GM21360 (cell line): ENCODE measurements around the gene POLA1.

Source experiments
- ATAC-seq: cut with Tn5 transposase; IDR thresholded peaks from one replicate; pipeline ENCODE4 v1.9.1; 2021; ENCODE audit warnings: mild to moderate bottlenecking, moderate library complexity; ENCODE audit not compliant: unreplicated experiment

The POLA1 gene

GRCh38 chrX:24870143-24870542 is 176.4 kb downstream of the POLA1 start:
- no peak for ATAC-seq

- ATAC-seq, result no peak
Observed at GRCh38 chrX:24874604-24875247, 181.0 kb downstream of the POLA1 start.

GRCh38 chrX:24876530-24877287 is 183.0 kb downstream of the POLA1 start:
- ATAC-seq, result no peak

GRCh38 chrX:24877288-24877664 is 183.6 kb downstream of the POLA1 start:
- no peak for ATAC-seq

- ATAC-seq, result no peak
Observed at GRCh38 chrX:24877854-24878650, 184.3 kb downstream of the POLA1 start.

DNA sequence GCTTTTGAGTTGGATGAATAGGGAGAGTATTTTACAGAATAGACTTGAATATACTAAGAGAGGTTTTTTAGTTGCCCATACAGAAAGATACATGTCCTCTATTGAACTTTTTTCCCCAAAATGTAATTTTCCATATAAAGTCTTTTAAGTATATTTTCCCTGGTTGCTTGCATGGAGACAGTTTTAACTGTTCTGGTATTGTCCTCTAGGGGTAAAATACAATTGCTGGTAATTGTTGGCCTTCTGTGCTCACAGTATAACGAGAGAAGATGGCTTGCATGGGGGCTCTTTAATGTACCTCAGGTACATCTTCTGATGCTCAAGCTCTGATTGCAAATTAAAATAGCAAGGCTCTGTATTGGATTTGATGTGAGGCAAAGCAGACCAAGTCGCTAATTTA is 186.0 kb downstream of the POLA1 start:
- ATAC-seq, result no peak

DNA sequence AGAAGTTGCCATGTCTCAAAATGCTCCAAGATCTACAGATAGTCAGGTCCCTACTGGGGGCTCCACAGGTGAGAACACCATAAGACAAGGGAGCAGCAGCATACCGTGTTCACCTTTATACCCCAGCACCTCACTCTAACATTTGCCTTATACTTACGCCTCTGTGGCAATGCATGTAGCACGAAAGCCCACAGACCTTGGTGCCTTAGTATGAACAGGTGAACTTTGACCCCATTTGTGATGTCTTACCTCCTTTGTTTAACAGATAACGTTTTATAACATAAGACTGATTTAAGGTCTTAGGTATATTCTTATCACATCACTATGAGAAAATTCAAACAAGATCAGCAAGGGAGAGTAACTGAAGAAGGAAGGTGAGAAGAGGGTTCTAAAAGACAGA is 193.2 kb downstream of the POLA1 start:
- ATAC-seq, result no peak

DNA sequence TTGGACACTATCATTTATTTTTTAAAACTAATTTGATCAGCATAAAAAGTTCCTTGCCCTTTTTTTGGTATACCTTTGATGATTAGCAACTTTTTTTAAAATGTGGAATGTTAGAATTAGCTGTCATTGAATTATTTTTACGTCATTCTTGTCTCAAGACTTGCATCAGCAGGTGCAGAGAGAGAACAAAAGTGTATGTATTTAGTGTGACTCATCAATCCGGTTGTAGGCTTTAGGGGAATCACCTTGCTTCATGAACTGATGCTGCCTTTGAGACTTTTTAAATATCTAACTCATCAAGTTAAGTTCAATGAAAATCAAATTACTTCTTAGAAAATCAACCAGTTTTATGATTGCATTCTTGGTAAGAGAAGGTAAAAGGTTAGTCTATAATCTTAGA is 197.0 kb downstream of the POLA1 start:
- no peak for ATAC-seq

DNA sequence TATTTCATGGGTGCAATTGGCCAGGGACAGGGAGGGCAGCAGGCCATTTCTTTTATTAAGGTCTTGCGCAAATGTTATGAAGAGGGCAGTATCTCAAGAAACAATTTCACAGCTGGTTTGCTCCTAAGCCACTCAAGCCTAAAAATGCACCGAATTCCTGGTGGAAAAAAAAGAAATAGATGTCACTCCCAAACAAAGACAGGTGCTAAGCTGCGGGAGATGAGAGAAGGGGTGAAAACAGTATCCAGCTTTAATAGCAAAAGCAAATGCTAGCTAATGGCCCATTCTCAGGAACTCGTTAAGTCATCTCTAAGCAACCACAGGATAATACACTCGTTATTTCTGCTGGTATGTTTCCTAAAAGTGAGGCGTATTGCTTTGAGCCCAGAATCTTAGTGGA is 205.7 kb downstream of the POLA1 start:
- no peak for ATAC-seq

DNA sequence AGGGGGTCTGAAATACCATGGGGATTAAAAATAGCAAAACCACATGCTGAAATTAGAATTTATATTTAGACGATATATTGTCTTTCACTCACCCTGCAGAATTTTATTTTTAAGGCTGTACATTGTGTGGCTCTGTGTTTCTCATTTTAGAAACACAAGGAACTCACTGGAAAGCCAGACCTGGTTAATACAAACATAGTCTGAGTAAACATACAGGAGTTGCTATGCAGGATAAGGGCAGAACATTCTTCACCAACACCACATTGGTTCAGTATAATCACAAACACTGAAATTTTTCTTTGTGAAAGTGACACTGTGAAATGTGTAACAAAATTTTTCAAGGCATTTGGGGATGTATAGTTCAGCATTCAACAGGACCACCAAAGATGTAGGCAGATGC is 206.5 kb downstream of the POLA1 start:
- no peak for ATAC-seq

DNA sequence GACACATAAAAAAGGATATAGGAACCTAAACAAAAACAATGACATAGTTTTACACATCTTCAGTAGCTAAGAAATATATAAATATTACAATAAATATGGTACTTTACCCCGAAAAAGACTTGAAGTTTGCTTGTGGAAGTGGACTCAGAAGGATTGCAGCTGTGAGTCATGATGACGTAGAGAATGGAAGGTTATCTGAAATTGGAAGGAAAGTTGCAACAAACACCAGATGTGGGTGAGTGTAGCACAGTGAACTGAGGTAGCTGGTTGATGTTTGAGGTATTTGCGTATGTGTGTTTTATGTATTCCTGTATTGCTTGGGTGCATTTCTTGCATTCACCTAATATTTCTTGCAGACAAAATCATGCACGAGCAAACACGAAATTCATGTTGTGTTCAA is 209.1 kb downstream of the POLA1 start:
- ATAC-seq, result no peak

DNA sequence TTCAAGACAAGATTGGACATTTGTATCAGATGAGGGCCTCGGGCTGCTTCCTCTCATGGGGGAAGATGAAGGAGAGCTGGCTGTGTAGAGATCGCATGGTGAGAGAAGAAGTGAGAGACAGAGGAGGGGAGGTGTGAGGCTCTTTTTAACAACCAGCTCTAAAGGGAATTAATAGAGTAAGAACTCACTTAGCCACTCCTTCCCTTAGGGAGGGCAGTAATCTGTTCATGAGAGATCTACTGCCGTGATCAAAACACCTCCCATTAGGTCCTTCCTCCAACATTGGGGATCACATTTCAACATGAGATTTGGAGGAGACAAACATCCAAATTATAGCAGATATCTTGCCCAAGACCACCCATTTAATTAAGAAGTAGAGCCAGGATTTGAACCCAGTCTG is 225.0 kb downstream of the POLA1 start:
- no peak for ATAC-seq

- peak; percentile 82 for ATAC-seq
Observed at GRCh38 chrX:24920769-24921168, 227.1 kb downstream of the POLA1 start.

- ATAC-seq, result no peak
Observed at GRCh38 chrX:24925430-24925829, 231.7 kb downstream of the POLA1 start.

DNA sequence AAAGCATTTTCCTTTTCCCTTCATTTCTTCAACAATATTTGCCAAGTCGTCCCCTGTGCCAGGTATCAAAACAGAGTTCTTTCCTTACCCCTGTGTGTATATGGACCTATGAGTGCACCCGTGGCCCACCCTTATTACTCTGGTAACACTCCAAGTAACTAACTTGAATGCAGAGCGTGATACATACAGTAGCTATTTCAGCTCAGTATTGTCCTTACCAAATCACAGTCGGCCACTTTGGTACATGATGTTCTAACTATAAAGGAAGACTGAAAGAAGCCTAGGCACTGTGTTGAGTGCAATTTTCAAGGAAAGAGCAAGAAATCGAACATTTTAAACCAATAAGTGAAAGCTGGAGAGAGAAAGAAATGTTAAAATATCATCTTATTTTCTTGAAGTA is 233.7 kb downstream of the POLA1 start:
- no peak for ATAC-seq

DNA sequence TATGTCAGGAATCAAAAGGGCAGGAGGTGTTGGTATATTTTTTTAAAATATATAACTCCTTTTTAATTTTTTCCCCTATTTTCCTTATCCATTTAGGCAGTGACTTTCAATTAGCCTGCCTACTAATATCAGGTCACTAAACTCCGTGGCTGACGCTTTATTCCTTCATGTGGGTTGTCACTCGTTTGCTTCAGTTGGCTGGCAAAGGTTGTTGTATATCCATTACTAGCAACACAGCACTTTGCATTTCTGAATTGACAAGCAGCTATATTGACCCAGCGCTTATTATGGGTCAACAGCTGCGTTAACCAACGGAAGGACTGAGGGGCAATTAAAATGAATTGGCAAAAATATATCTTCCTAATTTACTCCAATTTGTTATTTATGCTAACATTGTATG is 234.4 kb downstream of the POLA1 start:
- no peak for ATAC-seq

DNA sequence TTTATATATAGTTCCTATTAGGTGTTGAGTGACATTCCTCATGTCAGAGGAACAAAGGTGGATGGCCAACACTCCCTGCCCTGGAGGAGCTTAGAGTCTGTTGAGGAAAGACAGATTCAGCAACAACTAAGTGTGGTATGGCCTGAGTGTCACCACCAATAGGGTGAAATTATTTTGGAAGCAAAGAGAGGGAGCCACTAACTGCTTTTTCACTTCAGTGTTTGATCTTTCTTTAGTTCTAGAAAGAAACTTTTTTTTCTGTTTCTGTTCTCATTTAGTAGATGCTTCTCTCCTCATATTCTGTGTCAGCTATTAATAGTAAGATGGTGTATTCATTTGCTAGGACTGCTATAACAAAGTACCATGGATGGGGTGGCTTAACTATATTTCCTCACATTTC is 240.6 kb downstream of the POLA1 start:
- no peak for ATAC-seq

GRCh38 chrX:24945009-24945408 is 251.3 kb downstream of the POLA1 start:
- ATAC-seq, result no peak

DNA sequence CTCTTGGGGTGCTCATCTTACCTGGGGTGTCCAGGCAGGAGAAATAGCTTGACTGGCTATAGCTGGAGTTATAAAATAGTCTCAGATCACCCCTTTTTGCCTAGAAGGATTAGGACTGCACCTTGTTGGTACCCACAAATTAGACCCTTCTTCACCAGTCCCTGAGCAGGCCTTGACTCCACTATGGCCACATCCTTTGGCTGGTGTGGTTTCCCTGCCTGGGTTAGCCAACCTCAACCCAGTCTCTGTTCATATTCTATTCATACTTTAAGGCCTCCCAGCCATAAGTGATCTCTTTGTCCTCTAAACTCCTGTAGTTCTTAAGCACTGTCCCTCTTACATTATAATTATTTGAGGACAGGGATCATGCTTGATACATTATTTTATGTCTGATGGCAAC is 252.7 kb downstream of the POLA1 start:
- ATAC-seq, result no peak

DNA sequence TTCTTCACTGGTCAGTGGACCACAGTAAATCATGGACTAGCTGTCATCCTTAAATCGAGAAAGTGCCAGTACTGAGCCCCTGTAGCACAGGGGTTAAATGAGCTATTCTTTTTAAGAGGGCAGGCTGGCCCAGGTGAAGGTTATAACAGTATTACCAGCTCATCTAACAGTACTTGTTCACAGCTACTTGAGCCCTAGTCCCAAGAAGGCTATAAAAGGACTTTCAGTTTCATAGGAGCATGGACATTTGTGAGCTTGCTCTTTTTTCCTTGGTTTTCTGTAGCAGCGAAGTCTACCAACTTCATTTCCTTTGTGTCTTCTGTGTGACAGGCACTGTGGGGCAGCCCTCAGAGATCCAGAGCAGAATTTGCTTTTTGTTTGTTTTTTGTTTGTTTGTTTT is 261.0 kb downstream of the POLA1 start:
- no peak for ATAC-seq

DNA sequence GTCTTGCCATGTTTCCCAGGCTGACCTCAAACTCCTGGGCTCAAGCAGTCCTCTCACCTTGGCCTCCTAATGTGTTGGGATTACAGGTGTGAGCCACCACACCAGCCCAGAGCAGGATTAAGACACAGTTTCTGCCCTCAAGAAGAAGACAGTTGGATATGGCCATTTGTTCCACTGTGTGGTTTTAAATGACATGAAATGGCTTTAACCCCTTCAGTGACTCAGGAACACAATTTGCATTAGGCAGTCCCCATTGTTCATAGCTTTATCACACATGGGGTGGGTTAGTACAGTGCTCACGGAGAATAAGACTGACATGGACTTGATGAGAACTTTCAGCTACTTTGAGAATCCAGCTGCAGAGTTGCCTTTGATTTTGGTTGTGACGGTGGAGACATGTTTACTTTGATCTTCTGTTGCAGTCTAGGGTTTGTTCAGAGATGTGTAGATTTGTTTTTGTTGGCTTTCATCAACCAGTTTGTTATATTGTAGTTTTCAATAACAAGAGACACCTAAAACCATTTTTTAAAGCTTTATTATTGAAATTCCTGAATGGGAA is 261.7 kb downstream of the POLA1 start:
- no peak for ATAC-seq

- no peak for ATAC-seq
Observed at GRCh38 chrX:24956828-24957227, 263.1 kb downstream of the POLA1 start.
